GM12865 (cell line): Measurements from ENCODE around the gene YPEL3.
A peak's percentile ranks its signal among the peaks of the same experiment; 100 is the strongest.

Source experiments
- DNase-seq: peaks from one replicate; pipeline ENCODE4 v3.0.0; 2010; ENCODE audit warnings: low read depth
- H3K4me3 ChIP-seq: 2 replicates; pipeline ENCODE4 v1.5.1; 2011; ENCODE audit warnings: mild to moderate bottlenecking, low read depth, low read length, control low read depth
- CTCF ChIP-seq: IDR thresholded peaks from 2 replicates; pipeline ENCODE4 v1.5.1; 2011; ENCODE audit warnings: low read length, control low read depth, low read depth, inconsistent platforms; ENCODE audit not compliant: insufficient read depth; ENCODE audit errors: missing control alignments

The YPEL3 gene

GRCh38 chr16:30112197-30113030 is 16.4 kb upstream of the YPEL3 start:
- H3K4me3 ChIP-seq, result no peak overlapping the region
- DNase-seq, result peak; percentile 82

GRCh38 chr16:30110661-30111060 is 14.6 kb upstream of the YPEL3 start:
- DNase-seq, result no peak
- no peak for TF ChIP-seq CTCF
- no peak overlapping the region for H3K4me3 ChIP-seq

More at GRCh38 chr16:30112197-30113030, 16.4 kb upstream of the YPEL3 start:
- peak; percentile 83 for TF ChIP-seq CTCF

GRCh38 chr16:30108059-30108850 is 12.2 kb upstream of the YPEL3 start:
- no peak for DNase-seq
- H3K4me3 ChIP-seq, result no peak overlapping the region
- no peak for TF ChIP-seq CTCF

GRCh38 chr16:30104492-30104891 is 8.5 kb upstream of the YPEL3 start:
- DNase-seq, result no peak

GRCh38 chr16:30104090-30104489 is 8.1 kb upstream of the YPEL3 start:
- no peak for TF ChIP-seq CTCF
- no peak for DNase-seq
- H3K4me3 ChIP-seq, result no peak overlapping the region

More at GRCh38 chr16:30104492-30104891, 8.5 kb upstream of the YPEL3 start:
- TF ChIP-seq CTCF, result no peak
- no peak overlapping the region for H3K4me3 ChIP-seq

DNA sequence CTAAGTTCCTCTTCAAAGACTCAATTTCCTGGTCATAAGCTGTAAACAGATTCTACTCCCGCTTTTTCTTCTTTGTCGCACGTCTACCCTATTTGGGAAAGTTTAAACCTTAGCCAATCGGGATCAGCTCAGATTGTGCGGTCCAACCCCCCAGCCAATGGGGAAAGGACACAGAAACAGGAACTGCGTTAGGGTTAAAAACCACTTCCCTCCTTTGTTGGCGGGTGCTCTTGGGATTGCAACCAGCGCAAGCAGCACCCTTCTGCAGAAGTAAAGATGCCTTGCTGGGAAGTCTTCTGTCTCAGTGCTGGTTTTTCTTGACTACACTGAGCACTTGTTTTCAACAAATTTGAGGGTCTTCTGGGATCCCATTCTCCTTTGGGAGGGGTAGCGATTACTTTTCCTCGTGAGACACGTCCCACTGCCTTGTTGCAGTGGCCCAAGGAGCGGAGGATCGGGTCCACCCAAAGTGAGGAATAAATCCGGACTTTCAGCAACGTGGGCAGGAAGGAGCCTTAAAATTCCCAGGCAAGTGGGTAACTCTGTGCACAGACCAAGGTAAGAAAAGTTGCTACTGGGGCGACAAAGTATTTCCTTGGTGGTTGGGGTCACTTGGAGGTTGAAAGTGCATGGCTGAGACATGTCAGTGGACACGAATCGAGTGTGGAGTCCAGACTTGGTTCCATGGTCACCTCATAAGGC is 1.0 kb upstream of the YPEL3 start:
- no peak for TF ChIP-seq CTCF
- DNase-seq, result peak; percentile 44
- peak overlapping the region; percentile 68 for H3K4me3 ChIP-seq
